Neural crest cell (in vitro differentiated cells): ENCODE results near the gene ALDH7A1. TPM values are rescaled to one million over a fixed set of nuclear protein-coding genes. Genes with fewer than 3 reads are reported as not detected.

Experiments
- DNase-seq: peaks from one replicate; pipeline ENCODE4 v3.0.0; 2021; ENCODE audit warnings: low read depth, mixed read lengths, low spot score
- H3K27ac Mint-ChIP-seq: one replicate; pipeline ENCODE4 v1.8.0; 2021; ENCODE audit warnings: mild to moderate bottlenecking, mixed read lengths; ENCODE audit not compliant: unreplicated experiment
- H3K27me3 Mint-ChIP-seq: 2 replicates; pipeline ENCODE4 v1.8.0; 2021; ENCODE audit warnings: low read depth, mild to moderate bottlenecking, mixed read lengths
- H3K36me3 Mint-ChIP-seq: 2 replicates; pipeline ENCODE4 v1.8.0; 2021; ENCODE audit warnings: low read depth, mild to moderate bottlenecking, mixed read lengths
- H3K4me1 Mint-ChIP-seq: 2 replicates; pipeline ENCODE4 v1.8.0; 2021; ENCODE audit warnings: mixed read lengths
- H3K4me3 Mint-ChIP-seq: one replicate; pipeline ENCODE4 v1.8.0; 2021; ENCODE audit warnings: mild to moderate bottlenecking, mixed read lengths
- H3K9me3 Mint-ChIP-seq: 2 replicates; pipeline ENCODE4 v1.8.0; 2021; ENCODE audit warnings: mixed read lengths
- total RNA-seq: library from RNA; stranded (reverse); gene quantifications from 2 replicates; pipeline ENCODE4 v1.2.1, GENCODE V29; 2021
- TF ChIP-seq, protein P1 (sequence below): fragments of 200-600 bp; sonication (generic); conservative IDR thresholded peaks from 2 replicates; pipeline ENCODE4 v1.5.0; 2021; ENCODE audit warnings: antibody characterized with exemption, mild to moderate bottlenecking

Gene ALDH7A1
- total RNA-seq, 1 donor from 2014 or later = 169 TPM

- Mint-ChIP-seq H3K27me3 (no peaks in the 10 kb centered on the region), H3K27ac (no peak overlapping the region), H3K36me3 (peaks cover 16% of the 10 kb centered on the region), H3K4me1 (peaks cover 42% of the 10 kb centered on the region), H3K9me3 (no peaks in the 10 kb centered on the region), H3K4me3 (no peak overlapping the region)
- TF ChIP-seq, protein P1, sequence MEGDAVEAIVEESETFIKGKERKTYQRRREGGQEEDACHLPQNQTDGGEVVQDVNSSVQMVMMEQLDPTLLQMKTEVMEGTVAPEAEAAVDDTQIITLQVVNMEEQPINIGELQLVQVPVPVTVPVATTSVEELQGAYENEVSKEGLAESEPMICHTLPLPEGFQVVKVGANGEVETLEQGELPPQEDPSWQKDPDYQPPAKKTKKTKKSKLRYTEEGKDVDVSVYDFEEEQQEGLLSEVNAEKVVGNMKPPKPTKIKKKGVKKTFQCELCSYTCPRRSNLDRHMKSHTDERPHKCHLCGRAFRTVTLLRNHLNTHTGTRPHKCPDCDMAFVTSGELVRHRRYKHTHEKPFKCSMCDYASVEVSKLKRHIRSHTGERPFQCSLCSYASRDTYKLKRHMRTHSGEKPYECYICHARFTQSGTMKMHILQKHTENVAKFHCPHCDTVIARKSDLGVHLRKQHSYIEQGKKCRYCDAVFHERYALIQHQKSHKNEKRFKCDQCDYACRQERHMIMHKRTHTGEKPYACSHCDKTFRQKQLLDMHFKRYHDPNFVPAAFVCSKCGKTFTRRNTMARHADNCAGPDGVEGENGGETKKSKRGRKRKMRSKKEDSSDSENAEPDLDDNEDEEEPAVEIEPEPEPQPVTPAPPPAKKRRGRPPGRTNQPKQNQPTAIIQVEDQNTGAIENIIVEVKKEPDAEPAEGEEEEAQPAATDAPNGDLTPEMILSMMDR = peak; percentile 24
- DNase-seq = peak; percentile 14
Observed at GRCh38 chr5:126490167-126490940, 104.7 kb downstream of the ALDH7A1 start.

DNA sequence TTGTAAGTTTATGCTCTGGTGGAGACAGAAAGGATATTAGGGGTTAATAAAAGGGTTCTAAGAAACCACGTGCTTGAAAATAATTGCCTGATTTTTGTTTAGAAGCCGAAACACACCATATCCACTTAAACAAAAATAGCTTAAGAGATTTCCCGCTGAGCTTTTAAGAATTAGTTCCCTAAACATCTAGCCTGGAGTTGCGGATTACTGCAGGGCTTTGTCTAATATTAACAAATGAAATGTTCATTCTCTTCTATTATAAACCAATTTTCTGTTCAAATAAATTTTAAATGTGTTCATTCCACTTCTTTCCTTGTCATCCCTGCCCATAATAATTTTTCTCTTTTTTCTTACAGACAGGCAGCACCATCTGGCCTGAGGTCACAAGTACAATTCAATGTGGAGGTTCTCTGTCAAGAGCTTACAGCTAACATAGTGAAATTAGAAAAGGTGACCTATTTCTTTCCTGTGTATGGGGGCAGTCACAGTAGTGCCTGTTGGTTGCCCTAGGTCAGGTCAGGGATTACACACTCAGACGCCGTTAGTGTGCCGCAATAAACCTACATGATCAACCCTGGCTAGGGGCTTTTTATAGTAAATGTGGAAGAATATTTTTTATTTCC lies 106.5 kb downstream of the ALDH7A1 start:
- Mint-ChIP-seq H3K4me3 (no peak overlapping the region), H3K4me1 (peaks cover 43% of the 10 kb centered on the region), H3K36me3 (peaks cover 16% of the 10 kb centered on the region), H3K9me3 (no peaks in the 10 kb centered on the region), H3K27me3 (no peaks in the 10 kb centered on the region), H3K27ac (peak overlapping the region; percentile 6)
- DNase-seq = no peak
- TF ChIP-seq, protein P1 = no peak

DNA sequence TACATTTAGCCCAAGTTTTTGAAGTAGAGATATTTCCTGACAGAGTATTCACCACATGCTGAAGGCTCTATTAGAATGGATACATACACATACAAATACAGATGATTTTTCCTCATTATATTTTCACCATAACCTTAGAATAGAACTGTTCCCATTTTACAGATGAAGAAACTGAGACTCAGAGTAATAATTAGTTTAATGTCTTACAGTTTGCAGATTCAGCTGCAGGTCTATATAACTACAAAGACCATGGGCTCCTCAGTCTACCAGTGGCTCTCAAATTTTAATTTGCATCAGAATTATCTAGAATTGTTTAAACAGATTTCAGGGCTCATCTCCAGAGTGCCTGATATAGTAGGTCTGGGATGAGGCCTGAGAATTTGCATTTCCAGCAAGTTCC lies 107.4 kb downstream of the ALDH7A1 start:
- Mint-ChIP-seq H3K27ac (no peak overlapping the region), H3K36me3 (peaks cover 15% of the 10 kb centered on the region), H3K27me3 (no peaks in the 10 kb centered on the region), H3K4me3 (no peak overlapping the region), H3K9me3 (no peaks in the 10 kb centered on the region), H3K4me1 (peaks cover 47% of the 10 kb centered on the region)
- TF ChIP-seq, protein P1 = no peak
- DNase-seq = no peak

DNA sequence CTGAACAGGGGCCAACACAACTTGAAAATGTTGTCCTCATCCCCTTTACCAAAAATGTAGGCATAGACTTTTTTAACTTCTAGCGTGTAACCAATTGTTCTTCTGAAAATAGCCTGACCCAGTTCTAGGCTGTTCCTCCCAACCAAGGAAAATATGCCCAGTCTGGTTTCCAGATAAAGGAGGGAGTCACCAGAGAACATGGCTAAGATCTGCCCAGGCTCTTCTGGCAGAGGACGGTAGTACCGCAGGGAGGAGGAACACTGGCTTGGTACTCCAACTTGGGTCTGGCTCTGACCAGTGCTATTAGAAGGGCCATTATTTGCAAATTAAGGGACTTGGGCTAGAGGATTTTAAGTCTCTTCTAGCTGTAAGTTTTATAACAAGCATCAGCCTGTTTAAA lies 108.7 kb downstream of the ALDH7A1 start:
- Mint-ChIP-seq H3K36me3 (peaks cover 15% of the 10 kb centered on the region), H3K27me3 (no peaks in the 10 kb centered on the region), H3K4me3 (no peak overlapping the region), H3K4me1 (peaks cover 45% of the 10 kb centered on the region), H3K27ac (no peak overlapping the region), H3K9me3 (no peaks in the 10 kb centered on the region)
- no peak for DNase-seq
- TF ChIP-seq, protein P1 = no peak

DNA sequence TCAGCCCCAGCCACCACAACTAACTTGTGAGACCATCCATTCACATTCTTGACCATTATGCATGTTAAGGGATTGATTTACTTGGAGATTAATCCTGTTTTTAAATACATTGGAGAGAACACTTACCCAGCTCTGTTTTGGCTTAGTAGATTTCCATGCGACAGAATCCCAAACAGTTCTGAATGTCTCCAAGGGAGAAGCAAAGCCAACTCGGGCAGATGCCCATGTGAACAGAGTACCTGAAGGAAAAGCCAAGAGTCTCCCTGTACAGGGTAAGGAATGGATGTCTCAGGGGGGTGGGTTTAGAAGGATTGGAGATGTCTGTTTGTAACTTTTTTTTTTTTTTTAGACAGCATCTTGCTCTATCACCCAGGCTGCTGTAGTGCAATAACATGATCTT lies 110.8 kb downstream of the ALDH7A1 start:
- Mint-ChIP-seq H3K27me3 (no peaks in the 10 kb centered on the region), H3K4me3 (no peak overlapping the region), H3K9me3 (no peaks in the 10 kb centered on the region), H3K27ac (no peak overlapping the region), H3K4me1 (peaks cover 24% of the 10 kb centered on the region), H3K36me3 (peaks cover 19% of the 10 kb centered on the region)
- TF ChIP-seq, protein P1 = no peak
- DNase-seq = no peak
